H1 (cell line): ENCODE measurements around the gene TRAF3IP3. TPM values are rescaled to one million over a fixed set of nuclear protein-coding genes. Genes with fewer than 3 reads are reported as not detected.

Source experiments
- CTCF ChIA-PET: fragments of 300-600 bp; sonication (Branson Sonifier 250); formaldehyde crosslinking; loops from one replicate; lab custom pipeline; 2021; ENCODE audit not compliant: partially characterized antibody; lab: Charles Lee
- POLR2A ChIA-PET: fragments of 300-600 bp; sonication (Branson Sonifier 250); formaldehyde crosslinking; loops from one replicate; lab custom pipeline; 2021; ENCODE audit warnings: inconsistent platforms; ENCODE audit not compliant: partially characterized antibody; lab: Charles Lee
- DNase-seq, 2 experiments: peaks; one replicate each; pipeline versions ENCODE4 v3.0.0 to v3.0.0-alpha.2; 2010 to 2022; ENCODE audit warnings: low spot score in 2 of 2, low read depth in 1 of 2, mixed read lengths in 1 of 2
- FAIRE-seq: peaks from 2 replicates; lab custom pipeline; 2011; peaks lifted over from hg19 to GRCh38; lab: Jason Lieb, UNC
- H2AFZ ChIP-seq: 2 replicates; pipeline ENCODE4 v1.8.1; 2012; ENCODE audit warnings: low read length, inconsistent platforms
- H2AK5ac ChIP-seq: 2 replicates; pipeline ENCODE4 v1.6.1; 2013; ENCODE audit warnings: low read depth, low read length
- H2BK120ac ChIP-seq: replicated peaks from 2 replicates; pipeline ENCODE3; 2013; ENCODE audit warnings: low read depth, low read length, inconsistent platforms
- H2BK12ac ChIP-seq: 2 replicates; pipeline ENCODE4 v1.6.1; 2013; ENCODE audit warnings: low read depth, low read length
- H2BK15ac ChIP-seq: 2 replicates; pipeline ENCODE4 v1.6.1; 2013; ENCODE audit warnings: low read length
- H2BK20ac ChIP-seq: 2 replicates; pipeline ENCODE4 v1.6.1; 2013; ENCODE audit warnings: low read length
- H2BK5ac ChIP-seq: 2 replicates; pipeline ENCODE4 v1.6.1; 2013; ENCODE audit warnings: low read depth, low read length
- H3K14ac ChIP-seq: 2 replicates; pipeline ENCODE4 v1.6.1; 2013; ENCODE audit warnings: inconsistent platforms; ENCODE audit not compliant: insufficient read length
- H3K18ac ChIP-seq: 2 replicates; pipeline ENCODE4 v1.6.1; 2013; ENCODE audit warnings: low read length; ENCODE audit errors: extremely low read depth
- H3K23ac ChIP-seq: 2 replicates; pipeline ENCODE4 v1.6.1; 2013; ENCODE audit warnings: inconsistent platforms; ENCODE audit not compliant: insufficient read length
- H3K23me2 ChIP-seq: 2 replicates; pipeline ENCODE4 v1.6.1; 2013; ENCODE audit warnings: low read depth, low read length
- H3K27ac ChIP-seq: 2 replicates; pipeline ENCODE4 v1.6.1; 2011; ENCODE audit warnings: low read depth, low read length, inconsistent platforms
- H3K27me3 ChIP-seq, 4 experiments: replicated peaks in 1 of 4; 1 replicate in 1 of 4; 2 replicates in 3 of 4; pipeline versions ENCODE4 v1.6.1 to v1.8.1; 2011 to 2013; ENCODE audit warnings: low read length in 3 of 4, mild to moderate bottlenecking in 3 of 4, inconsistent platforms in 2 of 4, mixed read lengths in 2 of 4, moderate library complexity in 1 of 4; ENCODE audit not compliant: control insufficient read depth in 3 of 4, insufficient read depth in 3 of 4; ENCODE audit errors: extremely low read depth in 1 of 4
- H3K36me3 ChIP-seq, 4 experiments: 2 replicates each; pipeline versions ENCODE4 v1.6.1 to v1.8.1; 2011 to 2013; ENCODE audit warnings: mild to moderate bottlenecking in 4 of 4, low read length in 3 of 4, moderate library complexity in 2 of 4, control low read depth in 1 of 4, inconsistent platforms in 1 of 4; ENCODE audit not compliant: insufficient read depth in 4 of 4, control insufficient read depth in 2 of 4
- H3K4ac ChIP-seq: replicated peaks from 2 replicates; pipeline ENCODE3; 2013; ENCODE audit warnings: low read length, low read depth, mixed read lengths, inconsistent platforms; ENCODE audit not compliant: insufficient read length
- H3K4me1 ChIP-seq, 4 experiments: replicated peaks in 1 of 4; 1 replicate in 1 of 4; 2 replicates in 3 of 4; pipeline versions ENCODE4 v1.6.1 to v1.8.1; 2011 to 2013; ENCODE audit warnings: low read length in 3 of 4, inconsistent platforms in 2 of 4, mixed read lengths in 1 of 4; ENCODE audit not compliant: insufficient read depth in 4 of 4, control insufficient read depth in 3 of 4
- H3K4me2 ChIP-seq, 2 experiments: 2 replicates each; pipeline versions ENCODE4 v1.6.1 to v1.8.1; 2011 to 2013; ENCODE audit warnings: low read depth in 2 of 2, low read length in 2 of 2, control low read depth in 1 of 2, inconsistent platforms in 1 of 2, mild to moderate bottlenecking in 1 of 2; ENCODE audit not compliant: insufficient read depth in 1 of 2
- H3K4me3 ChIP-seq, 4 experiments: fragments of 200-600, 300-600 bp in 1 of 4; sonication (generic), shearing (Covaris generic), sonication (Bioruptor Twin) in 1 of 4; 2 replicates each; pipeline versions ENCODE4 v1.5.1 to v1.8.1; 2011 to 2016; ENCODE audit warnings: low read length in 4 of 4, low read depth in 3 of 4, control low read depth in 2 of 4, inconsistent platforms in 2 of 4, mild to moderate bottlenecking in 2 of 4, mixed read lengths in 1 of 4, moderate library complexity in 1 of 4; ENCODE audit not compliant: insufficient read depth in 2 of 4; ENCODE audit errors: extremely low read depth in 1 of 4
- H3K56ac ChIP-seq: replicated peaks from 2 replicates; pipeline ENCODE3; 2013; ENCODE audit warnings: low read depth, mild to moderate bottlenecking, mixed read lengths, low read length, inconsistent platforms; ENCODE audit not compliant: insufficient read length
- H3K79me1 ChIP-seq: 2 replicates; pipeline ENCODE4 v1.6.1; 2013; ENCODE audit warnings: low read depth, low read length, control low read depth
- H3K79me2 ChIP-seq, 2 experiments: 2 replicates each; pipeline versions ENCODE4 v1.6.1 to v1.8.1; 2012 to 2013; ENCODE audit warnings: low read length in 2 of 2, mild to moderate bottlenecking in 2 of 2, inconsistent platforms in 1 of 2; ENCODE audit not compliant: insufficient read depth in 2 of 2, control insufficient read depth in 1 of 2
- H3K9ac ChIP-seq, 4 experiments: replicated peaks in 1 of 4; 1 replicate in 1 of 4; 2 replicates in 3 of 4; pipeline versions ENCODE4 v1.6.1 to v1.8.1; 2011 to 2013; ENCODE audit warnings: low read depth in 3 of 4, low read length in 3 of 4, control low read depth in 2 of 4, mild to moderate bottlenecking in 2 of 4, moderate library complexity in 2 of 4, inconsistent platforms in 1 of 4; ENCODE audit errors: extremely low read depth in 1 of 4
- H3K9me3 ChIP-seq, 2 experiments: 2 replicates each; pipeline versions ENCODE4 v1.6.1 to v1.8.1; 2012 to 2013; ENCODE audit warnings: mild to moderate bottlenecking in 2 of 2, moderate library complexity in 2 of 2, control low read depth in 1 of 2, inconsistent platforms in 1 of 2, low read depth in 1 of 2, low read length in 1 of 2, mixed read lengths in 1 of 2; ENCODE audit not compliant: insufficient read depth in 2 of 2
- H4K20me1 ChIP-seq, 2 experiments: replicated peaks in 1 of 2; 2 replicates each; pipeline versions ENCODE3 to v1.8.1; 2011 to 2013; ENCODE audit warnings: inconsistent platforms in 2 of 2, low read length in 2 of 2, mild to moderate bottlenecking in 1 of 2; ENCODE audit not compliant: insufficient read depth in 2 of 2, control insufficient read depth in 1 of 2
- H4K5ac ChIP-seq: 2 replicates; pipeline ENCODE4 v1.6.1; 2013; ENCODE audit warnings: low read length, low read depth, mixed read lengths, inconsistent platforms; ENCODE audit not compliant: insufficient read length
- H4K8ac ChIP-seq: 2 replicates; pipeline ENCODE4 v1.8.0; 2013; ENCODE audit warnings: mild to moderate bottlenecking, moderate library complexity, low read length, inconsistent platforms; ENCODE audit not compliant: insufficient read depth; ENCODE audit errors: extremely low read depth
- H4K91ac ChIP-seq: replicated peaks from 2 replicates; pipeline ENCODE3; 2013; ENCODE audit warnings: low read length, mixed read lengths, inconsistent platforms; ENCODE audit not compliant: insufficient read length
- CREB1 ChIP-seq: IDR thresholded peaks from 2 replicates; pipeline ENCODE4 v1.6.1; 2012; ENCODE audit warnings: inconsistent platforms
- KDM4A ChIP-seq: IDR thresholded peaks from one replicate; pipeline ENCODE4 v1.7.1; 2012; ENCODE audit warnings: low read depth, mild to moderate bottlenecking, moderate library complexity, low read length, inconsistent platforms; ENCODE audit not compliant: severe bottlenecking
- POLR2A ChIP-seq, 2 experiments: IDR thresholded peaks; 1 replicate in 1 of 2; 2 replicates in 1 of 2; pipeline ENCODE4 v1.6.1; 2011; ENCODE audit warnings: low read depth in 2 of 2, low read length in 2 of 2, mild to moderate bottlenecking in 2 of 2; ENCODE audit errors: control extremely low read depth in 1 of 2
- SP2 ChIP-seq: IDR thresholded peaks from 2 replicates; pipeline ENCODE4 v1.6.1; 2012; ENCODE audit warnings: mild to moderate bottlenecking, low read length, inconsistent platforms
- WGBS, 2 experiments: shearing (Covaris generic) in 1 of 2; methylation state at CpG; one replicate each; pipeline versions ENCODE4 v1.1.6 to v1.1.7; 2013 to 2015; ENCODE audit warnings: low lambda C conversion rate in 2 of 2, mixed read lengths in 2 of 2, inconsistent platforms in 1 of 2, low coverage in 1 of 2, missing lambda C conversion rate in 1 of 2; ENCODE audit not compliant: insufficient replicate concordance in 2 of 2, insufficient coverage in 1 of 2, insufficient read length in 1 of 2; ENCODE audit errors: extremely low coverage in 1 of 2, missing lambda C conversion rate in 1 of 2; 5-methylcytosine and 5-hydroxymethylcytosine counted together
- polyA plus RNA-seq, 7 experiments: library from polyadenylated mRNA; depleted of rRNA in 3 of 7; stranded (reverse) in 5 of 7; unstranded in 2 of 7; fragments of >200 nt in 5 of 7; fragments of 200-250 nt in 2 of 7; gene quantifications; 1 replicate in 5 of 7; 2 replicates in 1 of 7; 4 replicates in 1 of 7; pipeline versions ENCODE4 v1.2.1 to v1.2.3, GENCODE V29; 2011 to 2013; ENCODE audit warnings: missing spikeins in 2 of 7, mixed read lengths in 2 of 7
- total RNA-seq: library from RNA; stranded (reverse); fragmentation: NEBNext Ultra II Directional; extraction: Animal tissue kit (Norgen Biotek cat#: 25700); gene quantifications from 2 replicates; pipeline ENCODE4 v1.2.1, GENCODE V29; 2021

The TRAF3IP3 gene
- total and polyA plus RNA-seq, 2 of the 8 experiments (the other 6 are each of a cell fraction or from before 2014, with no cell fraction given), result not detected

DNA sequence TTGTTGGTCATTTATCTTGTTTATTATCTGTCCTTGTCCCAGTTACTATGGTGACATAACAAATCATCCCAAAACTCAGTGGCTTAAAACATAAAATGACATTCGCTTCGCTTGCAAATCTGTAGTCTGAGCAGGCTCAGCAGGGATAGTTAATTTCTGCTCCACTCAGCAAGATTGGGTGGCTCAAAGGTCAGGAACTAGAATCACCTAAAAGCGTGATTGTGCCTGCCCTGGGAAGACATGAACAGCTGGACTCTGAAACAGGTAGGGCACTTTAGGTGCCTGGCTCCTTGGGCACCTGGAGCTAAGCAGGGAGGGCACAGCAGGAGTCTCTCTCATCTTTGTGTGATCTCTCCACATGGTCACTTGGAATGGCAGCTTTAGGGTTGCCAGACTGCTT is 14.7 kb upstream of the TRAF3IP3 start:
- Histone ChIP-seq H3K27ac (no peak overlapping the region), H2BK20ac (no peak overlapping the region), H4K20me1 (no peaks in the 10 kb centered on the region), H3K23me2 (no peaks in the 10 kb centered on the region), H2BK12ac (no peak overlapping the region), H3K4me2 (no peak overlapping the region), H3K56ac (no peak overlapping the region), H4K91ac (no peak overlapping the region), H2AFZ (no peak overlapping the region), H3K23ac (no peak overlapping the region), H2AK5ac (no peak overlapping the region), H3K27me3 (no peaks in the 10 kb centered on the region; a peak in 1 of 7 replicates), H3K9me3 (no peaks in the 10 kb centered on the region), H2BK15ac (no peak overlapping the region), H3K4me1 (no peaks in the 10 kb centered on the region), H3K4me3 (no peak overlapping the region), H3K4ac (no peak overlapping the region), H3K79me2 (no peaks in the 10 kb centered on the region), H2BK120ac (no peak overlapping the region), H3K36me3 (no peaks in the 10 kb centered on the region), H2BK5ac (no peak overlapping the region), H4K8ac (no peak overlapping the region), H3K79me1 (no peaks in the 10 kb centered on the region), H3K9ac (no peak overlapping the region), H3K18ac (no peak overlapping the region), H4K5ac (no peak overlapping the region), H3K14ac (no peak overlapping the region)
- no peak for DNase-seq
- ChIA-PET CTCF (interaction anchor here (0.8 kb wide), 1 partner anchor 228 kb away, joined by 4 read pairs; no protein-coding TSS in a partner anchor), POLR2A (no interaction called here)
- 92% methylated on average over 3 of the region's 3 CpGs; no CpG with 5 or more reads in 1 of the 2 experiments for WGBS, 2 experiments
- FAIRE-seq, result no peak
- TF ChIP-seq KDM4A, result no peak
- TF ChIP-seq CREB1, result no peak
- no peak for TF ChIP-seq POLR2A (IDR thresholded peaks at IDR 0.05; ENCODE audit: control extremely low read depth in 1 of 2, low read depth in 2 of 2, low read length in 2 of 2)
- TF ChIP-seq SP2, result no peak
